ENCODE results near the gene DPP9.

The DPP9 gene

DNA sequence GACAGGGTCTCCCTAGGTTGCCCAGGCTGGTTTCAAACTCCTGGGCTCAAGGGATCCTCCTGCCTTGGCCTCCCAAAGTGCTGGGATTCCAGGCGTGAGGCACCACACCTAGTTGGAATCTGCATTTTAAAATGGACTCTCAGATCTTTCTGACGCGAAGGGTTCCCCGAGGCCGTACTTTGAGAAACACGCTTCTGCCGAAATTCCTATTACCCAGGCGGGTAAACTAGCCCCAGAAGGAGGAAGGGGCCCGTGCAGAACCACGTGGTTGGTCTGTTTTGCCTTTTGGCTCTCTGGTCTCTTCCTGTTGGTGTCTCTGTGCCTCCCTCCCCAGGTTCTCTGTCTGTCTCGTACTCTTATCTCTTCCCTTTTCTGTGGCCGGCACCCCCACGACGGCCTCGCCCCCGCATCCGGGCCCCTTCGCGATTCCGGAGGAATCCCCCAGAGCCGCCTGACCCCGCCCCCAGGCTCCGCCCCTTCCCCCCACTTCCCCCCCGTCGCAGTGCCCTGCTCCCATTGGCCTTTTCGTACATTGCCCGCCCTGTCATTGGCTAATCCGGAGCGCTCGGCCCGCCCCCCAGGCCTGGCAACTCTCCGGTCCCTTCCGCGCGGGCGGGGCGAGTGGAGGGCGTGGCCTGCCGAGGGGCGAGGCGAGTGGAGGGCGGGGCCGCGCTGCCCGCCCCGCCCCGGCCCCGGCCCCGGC, 84.7 kb downstream of the DPP9 start, which contains the start of gene TNFAIP8L1:
TNFAIP8L1 (plus strand) TSS at position 689 of the 703 bp plus-strand sequence. CDS start 12,354 bp downstream, outside the sequence.
- TF ChIP-seq, protein P1, sequence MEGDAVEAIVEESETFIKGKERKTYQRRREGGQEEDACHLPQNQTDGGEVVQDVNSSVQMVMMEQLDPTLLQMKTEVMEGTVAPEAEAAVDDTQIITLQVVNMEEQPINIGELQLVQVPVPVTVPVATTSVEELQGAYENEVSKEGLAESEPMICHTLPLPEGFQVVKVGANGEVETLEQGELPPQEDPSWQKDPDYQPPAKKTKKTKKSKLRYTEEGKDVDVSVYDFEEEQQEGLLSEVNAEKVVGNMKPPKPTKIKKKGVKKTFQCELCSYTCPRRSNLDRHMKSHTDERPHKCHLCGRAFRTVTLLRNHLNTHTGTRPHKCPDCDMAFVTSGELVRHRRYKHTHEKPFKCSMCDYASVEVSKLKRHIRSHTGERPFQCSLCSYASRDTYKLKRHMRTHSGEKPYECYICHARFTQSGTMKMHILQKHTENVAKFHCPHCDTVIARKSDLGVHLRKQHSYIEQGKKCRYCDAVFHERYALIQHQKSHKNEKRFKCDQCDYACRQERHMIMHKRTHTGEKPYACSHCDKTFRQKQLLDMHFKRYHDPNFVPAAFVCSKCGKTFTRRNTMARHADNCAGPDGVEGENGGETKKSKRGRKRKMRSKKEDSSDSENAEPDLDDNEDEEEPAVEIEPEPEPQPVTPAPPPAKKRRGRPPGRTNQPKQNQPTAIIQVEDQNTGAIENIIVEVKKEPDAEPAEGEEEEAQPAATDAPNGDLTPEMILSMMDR (IDR thresholded peaks at IDR 0.05; ENCODE audit: extremely low read depth, insufficient read depth, missing control alignments) = no peak
- in situ Hi-C loops (cut with MboI; ENCODE audit: low pct_unique_long_range_greater_than_20kb, low sequenced_read_pairs, unreplicated experiment) = no loop called here
- peak; percentile 100 for DNase-seq (ENCODE audit: low spot score)

DNA sequence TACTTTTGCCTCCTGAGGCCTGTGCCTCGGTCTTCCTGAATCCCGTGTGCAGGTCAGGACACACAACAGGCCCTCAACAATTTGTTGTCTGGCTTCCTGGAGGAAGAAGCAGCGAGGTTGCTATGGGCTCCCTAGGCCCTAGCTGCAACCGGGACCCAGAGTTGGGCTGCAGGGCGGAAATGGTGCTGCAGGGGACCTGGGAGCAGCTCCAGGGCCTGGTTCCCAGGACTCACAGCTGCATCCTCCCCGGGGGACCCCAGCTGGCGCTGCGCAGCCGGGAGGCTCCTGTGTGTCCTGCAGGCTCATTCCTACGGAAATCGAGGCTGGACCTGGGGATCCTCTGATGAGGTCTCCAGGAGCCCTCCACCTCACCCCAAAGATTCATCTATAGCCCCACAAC, 85.3 kb downstream of the DPP9 start:
- no peak for DNase-seq (ENCODE audit: low spot score)
- TF ChIP-seq, protein P1 (IDR thresholded peaks at IDR 0.05; ENCODE audit: extremely low read depth, insufficient read depth, missing control alignments) = no peak
- in situ Hi-C loops (cut with MboI; ENCODE audit: low pct_unique_long_range_greater_than_20kb, low sequenced_read_pairs, unreplicated experiment) = no loop called here

DNA sequence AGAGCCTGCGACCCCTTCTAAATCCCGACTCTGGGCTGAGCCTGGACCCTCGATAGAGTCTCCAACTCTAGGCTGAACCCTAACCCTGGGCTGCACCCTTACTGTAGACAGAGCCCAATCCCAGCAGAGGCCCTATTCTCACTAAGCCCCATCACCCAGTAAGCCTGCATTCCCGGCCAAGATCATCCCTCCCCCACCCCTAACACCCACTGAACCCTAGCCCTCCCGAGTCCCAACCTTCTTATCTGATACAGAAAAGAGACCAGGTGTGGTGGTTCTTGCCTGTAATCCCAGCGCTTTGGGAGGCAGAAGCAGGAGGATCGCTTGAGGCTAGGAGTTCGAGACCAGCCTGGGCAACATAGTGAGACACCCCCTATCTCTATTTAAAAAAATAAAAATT, 86.9 kb downstream of the DPP9 start:
- in situ Hi-C loops (cut with MboI; ENCODE audit: low pct_unique_long_range_greater_than_20kb, low sequenced_read_pairs, unreplicated experiment) = no loop called here
- no peak for DNase-seq (ENCODE audit: low spot score)

DNA sequence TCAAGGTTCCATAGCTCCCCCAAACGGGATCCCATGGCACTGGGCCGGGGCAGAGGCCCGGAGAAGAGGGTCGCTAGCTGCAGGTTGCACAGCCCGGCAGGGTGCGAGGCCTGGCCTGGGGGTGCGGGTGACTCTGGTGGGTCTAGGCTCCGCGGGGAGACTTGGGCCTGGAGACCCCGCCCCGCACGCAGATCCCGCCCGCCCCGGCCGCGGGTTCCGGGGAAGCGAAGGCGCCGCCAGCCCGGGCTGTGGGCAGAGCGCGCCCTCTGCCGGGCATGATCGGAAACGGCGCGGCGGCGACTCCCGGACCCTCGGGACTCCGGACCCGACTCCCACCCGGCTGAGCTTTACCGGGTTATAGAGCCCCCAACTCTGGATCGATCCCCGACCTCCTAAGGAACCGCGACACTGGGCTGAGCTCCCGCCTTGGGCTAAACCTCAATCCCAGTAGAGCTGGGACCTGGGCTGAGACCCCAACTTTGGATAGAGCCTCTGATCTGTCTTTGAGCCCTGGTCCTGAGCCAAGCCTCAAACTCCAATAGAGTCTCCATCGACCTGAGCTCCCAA, 87.4 kb downstream of the DPP9 start:
- TF ChIP-seq, protein P1 (IDR thresholded peaks at IDR 0.05; ENCODE audit: extremely low read depth, insufficient read depth, missing control alignments) = peak; percentile 86
- peak; percentile 85 for DNase-seq (ENCODE audit: low spot score)
- in situ Hi-C loops (cut with MboI; ENCODE audit: low pct_unique_long_range_greater_than_20kb, low sequenced_read_pairs, unreplicated experiment) = no loop called here

More for the DNA sequence above, 86.9 kb downstream of the DPP9 start:
- TF ChIP-seq, protein P1 (IDR thresholded peaks at IDR 0.05; ENCODE audit: extremely low read depth, insufficient read depth, missing control alignments) = no peak

DNA sequence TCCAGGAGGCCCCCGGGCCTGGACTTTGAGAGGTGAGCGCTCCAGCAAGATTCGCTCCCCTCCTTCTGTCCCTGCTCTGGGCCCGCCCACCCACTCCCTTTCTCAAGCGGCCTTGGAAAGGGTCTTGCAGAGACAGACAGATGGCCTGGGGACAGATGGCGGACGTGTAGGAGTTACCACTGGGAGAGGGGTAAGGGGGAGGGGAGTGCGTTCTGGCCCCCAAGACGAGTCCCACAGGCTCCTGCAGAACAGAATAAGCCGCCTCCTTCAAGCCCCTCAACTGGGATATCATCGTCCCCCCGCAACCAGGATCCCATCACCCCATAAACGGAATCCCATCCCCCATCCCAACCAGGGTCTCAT, 87.9 kb downstream of the DPP9 start:
- in situ Hi-C loops (cut with MboI; ENCODE audit: low pct_unique_long_range_greater_than_20kb, low sequenced_read_pairs, unreplicated experiment) = no loop called here
- TF ChIP-seq, protein P1 (IDR thresholded peaks at IDR 0.05; ENCODE audit: extremely low read depth, insufficient read depth, missing control alignments) = no peak
- DNase-seq (ENCODE audit: low spot score) = no peak

DNA sequence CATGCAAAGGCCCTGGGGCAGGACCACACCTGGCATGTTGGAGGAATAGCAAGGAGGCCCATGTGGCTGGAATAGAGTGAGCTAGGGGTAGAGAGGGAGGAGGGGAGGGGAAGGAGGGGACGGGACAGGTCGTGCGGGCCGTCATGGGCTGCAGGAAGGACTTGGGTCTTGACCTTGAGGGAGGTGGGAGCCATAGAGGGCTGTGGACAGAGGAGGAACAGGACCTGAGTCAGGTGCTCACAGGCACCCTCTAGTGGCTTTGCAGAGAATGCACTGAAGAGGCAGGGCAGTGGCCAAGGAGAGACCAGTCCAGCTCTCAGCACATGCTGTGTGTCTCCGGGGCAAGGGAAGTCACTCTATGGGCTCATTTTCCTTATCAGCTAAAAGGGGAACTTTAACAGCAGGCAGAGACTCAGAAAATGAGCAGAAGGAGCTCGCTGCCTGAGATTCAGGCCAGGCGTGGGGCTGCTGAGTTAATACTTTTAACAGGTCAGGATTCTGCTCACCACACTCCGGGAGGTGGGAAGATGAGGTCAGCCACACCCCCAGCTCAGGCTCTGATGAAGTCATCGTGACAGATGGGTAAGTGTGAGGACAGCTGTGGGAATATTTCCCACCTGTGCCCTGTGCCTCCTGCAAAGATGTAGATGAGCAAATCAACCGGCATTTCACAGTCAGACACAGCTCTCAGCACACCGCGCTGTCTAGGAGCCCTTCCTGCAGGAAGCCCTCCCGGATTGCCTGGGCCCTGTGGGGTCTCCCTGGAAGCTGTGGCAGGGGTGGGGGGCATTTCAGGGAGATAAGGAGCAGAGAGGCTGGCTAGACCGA, 90.3 kb downstream of the DPP9 start:
- in situ Hi-C loops (cut with MboI; ENCODE audit: low pct_unique_long_range_greater_than_20kb, low sequenced_read_pairs, unreplicated experiment) = no loop called here
- DNase-seq (ENCODE audit: low spot score) = peak; percentile 71
- TF ChIP-seq, protein P1 (IDR thresholded peaks at IDR 0.05; ENCODE audit: extremely low read depth, insufficient read depth, missing control alignments) = peak; percentile 84
